Astrocyte (in vitro differentiated cells and primary cell): Measurements from ENCODE around the gene CNTNAP5. TPM values are rescaled to one million over a fixed set of nuclear protein-coding genes. Genes with fewer than 3 reads are reported as not detected.

Experiments
- DNase-seq: peaks from one replicate; pipeline ENCODE4 v3.0.0-alpha.2; 2010; ENCODE audit warnings: low read depth
- FAIRE-seq: peaks from 2 replicates; lab custom pipeline; 2011; peaks lifted over from hg19 to GRCh38; lab: Jason Lieb, UNC
- H2AFZ ChIP-seq: 2 replicates; pipeline ENCODE4 v1.6.0; 2012; ENCODE audit warnings: low read depth, low read length, inconsistent platforms
- H3K27ac ChIP-seq: 2 replicates; pipeline ENCODE4 v1.5.1; 2011; ENCODE audit warnings: low read depth, low read length, inconsistent platforms
- H3K27me3 ChIP-seq: 2 replicates; pipeline ENCODE4 v1.6.0; 2011; ENCODE audit warnings: low read length, inconsistent platforms; ENCODE audit not compliant: insufficient read depth
- H3K36me3 ChIP-seq: 2 replicates; pipeline ENCODE4 v1.5.1; 2011; ENCODE audit warnings: low read length, inconsistent platforms; ENCODE audit not compliant: insufficient read depth
- H3K4me1 ChIP-seq: 2 replicates; pipeline ENCODE4 v1.5.1; 2011; ENCODE audit warnings: low read length, inconsistent platforms; ENCODE audit not compliant: insufficient read depth
- H3K4me2 ChIP-seq: 2 replicates; pipeline ENCODE4 v1.6.0; 2012; ENCODE audit warnings: low read length, inconsistent platforms
- H3K4me3 ChIP-seq: 2 replicates; pipeline ENCODE4 v1.5.1; 2011; ENCODE audit warnings: low read depth, mild to moderate bottlenecking, low read length, inconsistent platforms; ENCODE audit not compliant: insufficient read depth
- H3K79me2 ChIP-seq: 2 replicates; pipeline ENCODE4 v1.6.0; 2012; ENCODE audit warnings: mild to moderate bottlenecking, low read length, inconsistent platforms; ENCODE audit not compliant: insufficient read depth
- H3K9ac ChIP-seq: 2 replicates; pipeline ENCODE4 v1.6.0; 2012; ENCODE audit warnings: mild to moderate bottlenecking, low read length, inconsistent platforms
- H3K9me3 ChIP-seq: 2 replicates; pipeline ENCODE4 v1.5.1; 2012; ENCODE audit warnings: low read depth, mild to moderate bottlenecking, low read length, inconsistent platforms; ENCODE audit not compliant: insufficient read depth
- H4K20me1 ChIP-seq: 2 replicates; pipeline ENCODE4 v1.6.0; 2012; ENCODE audit warnings: low read length, inconsistent platforms; ENCODE audit not compliant: insufficient read depth
- H3K27ac Mint-ChIP-seq: one replicate; pipeline ENCODE4 v1.8.0; 2021; ENCODE audit warnings: mild to moderate bottlenecking, mixed read lengths; ENCODE audit not compliant: unreplicated experiment
- H3K27me3 Mint-ChIP-seq: one replicate; pipeline ENCODE4 v1.8.0; 2021; ENCODE audit warnings: low read depth, mixed read lengths; ENCODE audit not compliant: unreplicated experiment
- H3K36me3 Mint-ChIP-seq: one replicate; pipeline ENCODE4 v1.8.0; 2021; ENCODE audit warnings: low read depth, mixed read lengths; ENCODE audit not compliant: unreplicated experiment
- H3K4me1 Mint-ChIP-seq: one replicate; pipeline ENCODE4 v1.8.0; 2021; ENCODE audit warnings: low read depth, mixed read lengths; ENCODE audit not compliant: unreplicated experiment
- H3K4me3 Mint-ChIP-seq: one replicate; pipeline ENCODE4 v1.8.0; 2021; ENCODE audit warnings: mild to moderate bottlenecking, moderate library complexity, mixed read lengths; ENCODE audit not compliant: unreplicated experiment
- H3K9me3 Mint-ChIP-seq: one replicate; pipeline ENCODE4 v1.8.0; 2021; ENCODE audit warnings: mild to moderate bottlenecking, mixed read lengths; ENCODE audit not compliant: unreplicated experiment
- CTCF ChIP-seq: IDR thresholded peaks from 2 replicates; pipeline ENCODE4 v1.5.1; 2011; ENCODE audit warnings: low read depth, mild to moderate bottlenecking, inconsistent platforms, low read length, moderate library complexity; ENCODE audit not compliant: insufficient read depth
- EZH2 ChIP-seq: IDR thresholded peaks from 2 replicates; pipeline ENCODE4 v1.6.1; 2012; ENCODE audit warnings: mild to moderate bottlenecking, low read length, inconsistent platforms; ENCODE audit not compliant: insufficient read depth
- total RNA-seq: library from RNA; stranded (reverse); gene quantifications from 2 replicates; pipeline ENCODE4 v1.2.1, GENCODE V29; 2021

Gene CNTNAP5
- total RNA-seq, 1 donor from 2014 or later, result 0.30 TPM

- Histone ChIP-seq H3K4me2 (no peak overlapping the region), H3K27ac (no peak overlapping the region), H3K9me3 (no peaks in the 10 kb centered on the region), H3K27me3 (no peaks in the 10 kb centered on the region), H3K4me3 (no peak overlapping the region), H3K79me2 (no peaks in the 10 kb centered on the region), H3K4me1 (no peaks in the 10 kb centered on the region), H3K9ac (no peak overlapping the region), H3K36me3 (no peaks in the 10 kb centered on the region), H4K20me1 (no peaks in the 10 kb centered on the region), H2AFZ (no peak overlapping the region)
- Mint-ChIP-seq H3K27ac (no peak overlapping the region), H3K36me3 (no peaks in the 10 kb centered on the region), H3K4me3 (no peak overlapping the region), H3K9me3 (no peaks in the 10 kb centered on the region), H3K4me1 (peaks cover 2% of the 10 kb centered on the region), H3K27me3 (peaks cover 2% of the 10 kb centered on the region)
- FAIRE-seq (no peak), DNase-seq (no peak)
- TF ChIP-seq EZH2 (no peak), CTCF (no peak)
Observed at GRCh38 chr2:124571836-124572235, 546.7 kb downstream of the CNTNAP5 start.

- Mint-ChIP-seq H3K4me3 (no peak overlapping the region), H3K27me3 (peaks cover 2% of the 10 kb centered on the region), H3K27ac (no peak overlapping the region), H3K4me1 (peaks cover 2% of the 10 kb centered on the region), H3K9me3 (no peaks in the 10 kb centered on the region), H3K36me3 (no peaks in the 10 kb centered on the region)
- no peaks in the 10 kb centered on the region for H3K9me3 ChIP-seq
- H3K9ac ChIP-seq, result no peak overlapping the region
- no peak for TF ChIP-seq EZH2
- no peak for TF ChIP-seq CTCF
- DNase-seq (no peak), FAIRE-seq (no peak)
- no peak overlapping the region for H3K4me3 ChIP-seq
- no peaks in the 10 kb centered on the region for H3K4me1 ChIP-seq
- no peak overlapping the region for H2AFZ ChIP-seq
- H3K36me3 ChIP-seq, result no peaks in the 10 kb centered on the region
- H3K79me2 ChIP-seq, result no peaks in the 10 kb centered on the region
- H4K20me1 ChIP-seq, result no peaks in the 10 kb centered on the region
- no peaks in the 10 kb centered on the region for H3K27me3 ChIP-seq
- no peak overlapping the region for H3K4me2 ChIP-seq
- no peak overlapping the region for H3K27ac ChIP-seq
Observed at GRCh38 chr2:124572934-124573634, 548.0 kb downstream of the CNTNAP5 start.

- Histone ChIP-seq H2AFZ (no peak overlapping the region), H3K36me3 (no peaks in the 10 kb centered on the region), H4K20me1 (no peaks in the 10 kb centered on the region), H3K79me2 (no peaks in the 10 kb centered on the region), H3K27me3 (no peaks in the 10 kb centered on the region), H3K4me2 (no peak overlapping the region), H3K9me3 (no peaks in the 10 kb centered on the region), H3K4me3 (no peak overlapping the region), H3K27ac (no peak overlapping the region), H3K4me1 (no peaks in the 10 kb centered on the region), H3K9ac (no peak overlapping the region)
- DNase-seq (no peak), FAIRE-seq (no peak)
- Mint-ChIP-seq H3K9me3 (no peaks in the 10 kb centered on the region), H3K4me3 (no peak overlapping the region), H3K27ac (no peak overlapping the region), H3K36me3 (no peaks in the 10 kb centered on the region), H3K27me3 (peaks cover 2% of the 10 kb centered on the region), H3K4me1 (peaks cover 2% of the 10 kb centered on the region)
- TF ChIP-seq CTCF (no peak), EZH2 (no peak)
Observed at GRCh38 chr2:124575497-124575896, 550.4 kb downstream of the CNTNAP5 start.
